DND-41 (cell line): ENCODE results near the gene ARHGAP22.

ENCODE experiments used
- ATAC-seq: fragments of 200-7000 bp; cut with Tn5 transposase; 3 replicates; pipeline ENCODE4 v1.9.1; 2021; ENCODE audit warnings: low read depth; ENCODE audit not compliant: insufficient read depth
- DNase-seq: peaks from one replicate; pipeline ENCODE4 v3.0.0-alpha.2; 2020
- H2AFZ ChIP-seq: 2 replicates; pipeline ENCODE4 v1.6.0; 2012; ENCODE audit warnings: low read depth, low read length
- H3K27ac ChIP-seq: 2 replicates; pipeline ENCODE4 v1.5.1; 2012; ENCODE audit warnings: low read length, inconsistent platforms
- H3K27me3 ChIP-seq: fragments of 200-600 bp; sonication (generic); 2 replicates; pipeline ENCODE4 v1.6.0; 2012; ENCODE audit warnings: low read length, mild to moderate bottlenecking, inconsistent platforms; ENCODE audit not compliant: insufficient read depth, poor library complexity
- H3K36me3 ChIP-seq: 2 replicates; pipeline ENCODE4 v1.5.1; 2012; ENCODE audit warnings: low read length, inconsistent platforms; ENCODE audit not compliant: insufficient read depth
- H3K4me1 ChIP-seq: 2 replicates; pipeline ENCODE4 v1.5.1; 2012; ENCODE audit warnings: mild to moderate bottlenecking, low read length; ENCODE audit not compliant: insufficient read depth
- H3K4me2 ChIP-seq: 2 replicates; pipeline ENCODE4 v1.6.0; 2012; ENCODE audit warnings: mild to moderate bottlenecking, moderate library complexity, low read length, inconsistent platforms; ENCODE audit not compliant: insufficient read depth
- H3K4me3 ChIP-seq, 2 experiments: fragments of 200-600 bp in 1 of 2; shearing (Covaris generic) in 1 of 2; 2 replicates each; pipeline ENCODE4 v1.5.1; 2012 to 2016; ENCODE audit warnings: inconsistent platforms in 2 of 2, low read length in 2 of 2, mild to moderate bottlenecking in 2 of 2, low read depth in 1 of 2, moderate library complexity in 1 of 2
- H3K79me2 ChIP-seq: 2 replicates; pipeline ENCODE4 v1.6.0; 2012; ENCODE audit warnings: low read length, inconsistent platforms; ENCODE audit not compliant: insufficient read depth
- H3K9ac ChIP-seq: 2 replicates; pipeline ENCODE4 v1.6.0; 2012; ENCODE audit warnings: low read depth, mild to moderate bottlenecking, inconsistent platforms, low read length, moderate library complexity
- H3K9me3 ChIP-seq: 2 replicates; pipeline ENCODE4 v1.5.1; 2012; ENCODE audit warnings: low read length, moderate library complexity, mild to moderate bottlenecking, inconsistent platforms; ENCODE audit not compliant: insufficient read depth, severe bottlenecking
- H4K20me1 ChIP-seq: 2 replicates; pipeline ENCODE4 v1.6.0; 2012; ENCODE audit warnings: low read length; ENCODE audit not compliant: insufficient read depth
- CTCF ChIP-seq: IDR thresholded peaks from 2 replicates; pipeline ENCODE4 v1.5.1; 2012; ENCODE audit warnings: borderline replicate concordance, low read length, moderate library complexity, mild to moderate bottlenecking; ENCODE audit not compliant: poor library complexity, severe bottlenecking; ENCODE audit errors: extremely low read depth
- EZH2 ChIP-seq: IDR thresholded peaks from 3 replicates; pipeline ENCODE4 v1.6.1; 2012; ENCODE audit warnings: borderline replicate concordance, low read depth, mild to moderate bottlenecking, moderate library complexity, low read length, inconsistent platforms; ENCODE audit not compliant: severe bottlenecking

Gene ARHGAP22

GRCh38 chr10:48404646-48405045, 200.2 kb downstream of the ARHGAP22 start:
- Histone ChIP-seq H3K27ac (no peak overlapping the region), H3K9ac (no peak overlapping the region), H2AFZ (no peak overlapping the region), H4K20me1 (peaks cover 10% of the 10 kb centered on the region; the same call in 1 of the 2 replicates), H3K4me3 (no peak overlapping the region), H3K27me3 (no peaks in the 10 kb centered on the region), H3K4me2 (no peak overlapping the region), H3K36me3 (peaks cover 28% of the 10 kb centered on the region; the same call in 1 of the 2 replicates), H3K79me2 (peaks cover 18% of the 10 kb centered on the region), H3K9me3 (no peaks in the 10 kb centered on the region), H3K4me1 (no peaks in the 10 kb centered on the region)
- no peak for TF ChIP-seq CTCF
- TF ChIP-seq EZH2 = no peak
- ATAC-seq = no peak
- no peak for DNase-seq

DNA sequence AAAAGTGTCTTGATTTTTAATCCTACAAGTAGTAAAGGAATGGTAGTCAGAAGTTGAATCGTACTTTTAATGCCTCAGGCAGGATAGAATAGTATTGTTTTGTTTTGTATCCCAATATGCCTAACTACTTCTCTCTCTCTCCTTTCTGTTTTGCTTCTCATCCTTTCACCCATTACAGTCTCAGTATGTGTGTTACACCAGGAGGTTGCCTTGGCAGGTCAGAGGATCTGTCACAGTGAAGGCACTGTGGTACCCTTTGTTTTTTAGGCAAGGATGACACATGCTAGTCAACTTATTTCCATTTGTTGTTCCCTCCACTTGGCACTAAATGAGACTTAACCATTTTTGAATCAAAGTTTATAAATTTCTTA, 204.0 kb downstream of the ARHGAP22 start:
- Histone ChIP-seq H3K27me3 (no peaks in the 10 kb centered on the region), H3K4me3 (no peak overlapping the region), H3K9ac (no peak overlapping the region), H3K9me3 (no peaks in the 10 kb centered on the region), H2AFZ (no peak overlapping the region), H3K79me2 (peaks cover 48% of the 10 kb centered on the region), H3K4me2 (no peak overlapping the region), H3K36me3 (peaks cover 11% of the 10 kb centered on the region; the same call in 1 of the 2 replicates), H3K27ac (no peak overlapping the region), H4K20me1 (peaks cover 25% of the 10 kb centered on the region), H3K4me1 (no peaks in the 10 kb centered on the region)
- TF ChIP-seq EZH2 (no peak), CTCF (no peak)
- DNase-seq (no peak), ATAC-seq (no peak)

- no peaks in the 10 kb centered on the region for H3K9me3 ChIP-seq
- peaks cover 53% of the 10 kb centered on the region for H3K79me2 ChIP-seq
- peaks cover 25% of the 10 kb centered on the region for H4K20me1 ChIP-seq
- no peak overlapping the region for H3K27ac ChIP-seq
- H3K4me3 ChIP-seq = no peak overlapping the region
- ATAC-seq (no peak), DNase-seq (no peak)
- H3K36me3 ChIP-seq = peaks cover 7% of the 10 kb centered on the region; the same call in 1 of the 2 replicates
- TF ChIP-seq EZH2 (no peak), CTCF (no peak)
- no peaks in the 10 kb centered on the region for H3K27me3 ChIP-seq
- H2AFZ ChIP-seq = no peak overlapping the region
- no peak overlapping the region for H3K9ac ChIP-seq
- no peak overlapping the region for H3K4me2 ChIP-seq
- H3K4me1 ChIP-seq = no peaks in the 10 kb centered on the region
These were observed 204.6 kb downstream of the ARHGAP22 start for GRCh38 chr10:48400129-48400849.
